A204.1 (cell line): Measurements from ENCODE around the gene PRR33.
"Not testable (repeated sequence)": the region's sequence is repeated elsewhere in the genome, so short reads cannot be mapped to it uniquely, and the experiment has no call there.

Experiments
- FAIRE-seq: peaks from 2 replicates; lab custom pipeline; 2012; peaks lifted over from hg19 to GRCh38; lab: Jason Lieb, UNC

The PRR33 gene

DNA sequence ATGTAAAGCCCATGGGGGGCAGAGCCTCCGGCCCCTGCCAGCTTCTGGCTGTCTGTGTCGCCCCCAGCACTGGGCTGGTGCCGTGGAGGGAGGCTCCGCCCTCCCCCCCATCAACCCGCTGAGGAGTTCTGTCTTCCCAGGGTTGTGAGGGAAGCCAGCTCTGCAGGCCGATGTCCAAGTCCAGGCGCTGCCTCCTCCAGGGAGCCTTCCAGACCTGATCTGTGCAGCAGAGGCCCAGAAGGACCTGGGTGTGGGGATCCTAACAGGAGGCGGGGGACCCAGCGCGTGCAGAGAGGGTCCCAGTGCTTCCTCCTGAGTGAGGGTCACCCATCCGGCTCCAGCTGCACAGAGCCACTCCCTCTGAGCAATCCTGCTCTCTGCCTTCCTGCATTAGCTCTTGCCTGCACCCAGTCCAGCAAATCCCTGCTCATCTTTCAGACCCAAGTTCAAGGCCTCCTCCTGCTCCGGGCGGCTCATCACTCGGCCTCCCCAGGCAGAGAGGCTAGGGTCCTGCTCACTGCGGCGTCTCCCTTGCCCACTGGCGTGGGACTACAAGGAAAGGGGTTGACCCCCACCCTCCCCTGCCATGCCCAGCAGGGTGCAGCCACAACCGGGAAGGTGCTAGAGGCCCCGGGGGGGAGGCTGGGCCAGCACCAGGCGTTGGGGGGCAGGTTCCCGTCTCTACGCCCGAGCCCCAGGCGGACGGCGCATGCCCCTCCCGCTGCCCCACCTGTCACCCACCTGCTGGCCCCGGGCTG is 16.4 kb downstream of the PRR33 start:
- no peak for FAIRE-seq

GRCh38 chr11:1874441-1875092 is 17.1 kb downstream of the PRR33 start:
- not testable (repeated sequence) for FAIRE-seq

GRCh38 chr11:1873813-1874150 is 17.9 kb downstream of the PRR33 start:
- FAIRE-seq: not testable (repeated sequence)

DNA sequence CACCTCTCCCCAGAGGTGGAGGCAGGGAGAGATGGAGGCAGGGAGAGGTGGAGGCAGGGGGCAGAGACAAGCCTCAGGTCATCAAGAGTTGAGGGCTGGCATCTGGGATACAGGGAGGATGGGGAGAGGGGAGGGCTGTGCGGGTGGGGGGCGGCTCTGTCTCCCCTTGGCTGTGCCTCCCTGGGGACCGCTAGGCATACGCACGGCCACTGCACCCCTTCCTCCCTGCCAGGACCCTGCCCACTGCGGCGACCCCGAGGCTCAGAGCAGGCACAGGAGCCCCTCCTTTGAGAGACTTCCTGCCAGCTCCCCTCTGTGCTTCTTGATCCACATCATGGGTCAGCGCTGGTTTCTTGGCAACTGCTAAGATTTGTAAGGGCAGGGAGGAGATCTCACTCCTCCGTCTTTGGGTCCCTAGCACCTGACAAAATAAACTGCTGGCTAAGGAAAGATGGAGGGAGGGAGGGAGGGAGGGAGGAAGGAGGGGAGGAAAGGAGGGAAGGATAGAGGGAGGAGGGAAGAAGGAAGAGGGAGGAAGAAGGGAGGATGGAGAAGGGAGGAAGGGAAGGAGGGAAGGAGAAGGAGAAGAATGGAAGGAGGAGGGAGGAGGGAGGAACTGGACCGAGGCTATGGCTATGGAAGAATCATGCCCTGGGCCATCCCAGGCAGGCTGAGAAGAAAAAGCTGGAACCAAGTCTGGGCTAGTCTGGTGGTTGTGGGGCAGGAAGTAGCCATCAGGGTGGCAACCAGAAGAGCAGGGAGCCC is 18.5 kb downstream of the PRR33 start:
- no peak for FAIRE-seq

DNA sequence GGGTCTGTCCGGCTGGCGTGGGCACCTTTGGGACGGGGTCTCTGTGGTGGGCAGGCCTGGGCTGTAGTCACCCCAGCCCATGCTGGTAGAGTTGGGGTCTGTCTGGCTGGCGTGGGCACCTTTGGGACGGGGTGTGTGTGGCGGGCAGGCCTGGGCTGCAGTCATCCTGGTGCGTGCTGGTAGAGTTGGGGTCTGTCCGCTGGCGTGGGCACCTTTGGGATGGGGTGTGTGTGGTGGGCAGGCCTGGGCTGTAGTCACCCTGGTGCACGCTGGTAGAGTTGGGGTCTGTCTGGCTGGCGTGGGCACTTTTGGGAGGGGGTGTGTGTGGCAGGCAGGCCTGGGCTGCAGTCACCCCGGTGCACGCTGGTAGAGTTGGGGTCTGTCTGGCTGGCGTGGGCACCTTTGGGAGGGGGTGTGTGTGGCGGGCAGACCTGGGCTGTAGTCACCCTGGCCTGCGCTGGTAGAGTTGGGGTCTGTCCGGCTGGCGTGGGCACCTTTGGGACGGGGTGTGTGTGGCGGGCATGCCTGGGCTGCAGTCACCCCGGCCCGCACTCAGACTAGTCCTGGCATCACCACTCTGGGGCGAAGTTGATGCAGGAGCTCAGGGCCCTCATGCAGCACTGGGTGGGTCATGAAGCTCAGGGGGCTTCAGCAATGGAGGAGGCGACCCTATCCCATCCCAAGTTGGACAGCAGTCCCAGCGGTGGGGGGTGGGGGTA is 19.3 kb downstream of the PRR33 start:
- FAIRE-seq: no peak

DNA sequence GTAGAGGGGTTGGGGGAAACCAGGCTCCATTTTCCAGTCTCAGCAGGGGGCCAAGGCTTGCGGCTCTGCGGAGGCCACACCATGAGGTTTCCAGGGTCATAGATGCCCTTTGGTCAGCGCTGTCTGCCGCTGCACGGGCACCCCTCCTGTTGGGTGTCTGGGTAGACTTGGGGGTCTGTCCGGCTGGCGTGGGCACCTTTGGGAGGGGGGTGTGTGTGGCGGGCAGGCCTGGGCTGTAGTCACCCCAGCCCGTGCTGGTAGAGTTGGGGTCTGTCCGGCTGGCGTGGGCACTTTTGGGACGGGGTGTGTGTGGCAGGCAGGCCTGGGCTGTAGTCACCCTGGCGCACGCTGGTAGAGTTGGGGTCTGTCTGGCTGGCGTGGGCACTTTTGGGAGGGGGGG is 20.2 kb downstream of the PRR33 start:
- FAIRE-seq: no peak

DNA sequence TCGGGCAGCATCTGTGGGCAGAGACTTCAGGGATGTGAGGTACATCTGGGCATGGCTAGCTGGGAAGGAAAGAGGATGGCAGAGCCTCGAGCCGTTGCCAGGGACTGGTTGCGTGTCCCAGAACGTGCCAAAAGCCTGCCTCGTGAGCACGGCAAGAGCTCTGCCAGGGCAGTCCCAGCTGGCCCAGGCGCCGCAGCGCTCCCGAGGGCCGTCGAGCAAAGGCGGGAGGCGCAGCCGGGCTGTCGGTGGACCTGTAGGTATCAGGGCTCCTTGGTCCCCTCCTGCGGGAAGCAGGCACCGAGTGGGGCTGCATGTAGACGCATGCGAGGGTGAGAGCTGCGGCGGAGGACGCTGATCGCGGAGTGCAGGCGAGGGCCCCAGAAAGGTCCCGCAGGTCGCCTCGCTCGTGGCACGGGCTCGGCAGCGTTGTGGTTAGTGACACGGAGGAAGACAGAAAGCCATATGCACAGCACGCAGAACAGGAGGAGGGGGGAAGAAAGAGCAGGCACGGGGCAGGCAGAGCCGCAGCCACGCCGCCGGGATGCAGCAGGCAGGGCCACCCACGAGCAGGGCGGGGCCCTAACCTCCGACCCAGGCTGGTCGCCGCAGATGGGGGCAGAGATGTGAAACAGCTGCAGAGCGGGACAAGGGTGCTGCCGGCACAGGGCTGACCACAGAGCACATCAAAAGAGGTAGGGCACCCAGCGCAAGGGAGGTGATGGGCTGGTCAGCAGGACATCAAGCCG is 20.8 kb downstream of the PRR33 start:
- FAIRE-seq: no peak

- FAIRE-seq: no peak
Observed at GRCh38 chr11:1870326-1870696, 21.4 kb downstream of the PRR33 start.

DNA sequence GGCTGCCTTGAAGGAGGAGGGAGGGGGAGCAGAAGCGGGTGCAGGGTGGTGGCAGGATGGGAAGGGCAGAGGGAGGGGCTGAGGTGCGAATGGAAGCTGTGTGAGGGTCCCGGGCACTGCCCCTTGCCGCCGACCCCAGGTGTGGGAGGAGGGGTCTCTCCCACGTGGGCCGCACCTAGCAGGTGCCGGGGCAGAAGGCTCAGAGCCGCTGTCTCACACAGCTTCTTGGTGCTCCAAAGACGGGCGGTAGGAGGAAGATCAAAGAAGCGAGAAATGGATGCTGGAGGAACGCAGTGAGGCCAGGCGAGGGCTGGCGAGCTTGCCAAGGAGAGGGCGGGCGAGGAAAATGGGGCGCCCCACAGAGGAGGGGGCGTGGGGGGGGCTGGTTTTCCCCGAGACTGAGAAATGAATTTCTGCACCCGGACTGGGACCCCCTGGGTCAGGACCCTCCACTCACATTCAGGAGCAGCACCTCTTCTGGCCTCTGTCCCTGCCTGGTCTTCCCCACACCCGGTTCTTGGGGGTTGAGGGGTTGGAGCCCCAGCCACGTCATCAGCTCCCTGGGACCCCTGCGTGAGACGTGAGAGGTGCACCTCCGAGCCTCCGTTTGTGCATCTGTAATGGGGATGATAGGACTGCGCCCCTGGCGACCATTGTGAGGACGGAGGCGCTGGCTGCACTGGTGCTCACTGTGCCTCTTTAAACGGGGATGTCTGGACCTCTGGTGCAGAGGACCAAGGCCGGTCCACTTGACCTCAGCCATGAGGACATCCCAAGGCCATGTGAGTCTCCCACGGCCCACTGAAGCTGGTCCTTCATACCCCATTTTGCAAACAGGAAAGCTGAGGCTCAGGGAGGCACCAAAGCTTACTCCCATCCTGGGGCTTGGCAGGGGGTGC is 22.0 kb downstream of the PRR33 start:
- no peak for FAIRE-seq

DNA sequence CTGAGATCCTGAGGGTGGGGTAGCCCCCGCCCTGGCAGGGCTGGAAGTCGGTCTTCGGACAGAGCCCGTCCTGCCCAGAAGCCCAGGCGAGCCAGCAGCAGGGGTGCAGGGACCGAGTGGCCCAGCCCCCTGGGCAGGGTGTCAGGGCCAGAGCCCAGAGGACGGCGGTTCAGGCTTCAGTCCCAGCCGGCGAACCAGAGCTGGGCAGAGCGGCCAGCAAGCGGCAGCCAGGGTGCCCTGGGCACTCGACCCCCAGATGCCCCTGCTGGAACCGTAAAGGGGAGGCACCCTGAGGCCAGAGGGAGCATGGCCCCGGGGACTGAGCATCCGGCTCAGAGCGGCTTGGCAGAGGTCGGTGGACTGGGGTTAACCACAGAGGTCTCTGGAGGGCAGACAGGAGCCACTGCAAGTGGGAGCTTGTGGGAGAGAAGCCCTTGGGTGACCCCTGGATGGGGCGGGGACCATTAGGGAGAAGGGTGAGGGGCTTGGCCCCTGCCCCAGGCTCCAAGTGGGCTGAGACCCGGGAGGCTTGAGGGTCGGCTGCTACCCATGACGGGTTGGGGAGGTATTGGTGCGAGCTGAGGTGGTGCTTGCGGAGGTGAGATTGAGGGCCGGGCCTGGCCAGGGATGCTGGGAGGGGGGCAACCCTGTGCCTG is 22.9 kb downstream of the PRR33 start:
- no peak for FAIRE-seq

DNA sequence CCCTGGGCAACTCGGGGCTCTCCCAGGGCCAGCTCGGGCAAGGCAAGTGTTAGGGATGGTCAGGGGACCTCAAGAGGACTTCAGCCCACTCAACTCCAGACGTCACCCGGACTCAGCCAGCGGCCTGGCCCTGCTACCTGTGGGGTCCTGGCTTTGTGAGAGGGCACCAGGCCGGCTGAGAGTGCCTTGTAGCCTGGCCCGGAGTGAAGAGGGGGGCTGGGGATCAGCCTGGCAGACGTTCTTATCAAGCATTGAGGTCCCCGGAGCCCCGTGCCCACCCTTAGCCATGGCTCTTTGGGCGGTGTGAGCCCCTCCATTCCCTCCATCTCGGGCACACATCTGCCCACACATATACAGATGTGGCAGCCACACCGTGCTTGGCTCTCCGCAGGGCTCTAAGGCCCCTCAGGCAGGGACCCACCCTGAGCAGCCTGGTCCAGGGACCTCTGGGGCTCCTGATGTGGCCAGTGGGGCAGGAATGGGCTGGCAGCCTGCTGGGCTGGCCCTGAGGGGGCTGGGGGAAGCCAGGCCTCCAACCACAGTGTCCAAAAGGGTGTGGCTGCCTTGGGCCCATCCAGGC is 23.5 kb downstream of the PRR33 start:
- FAIRE-seq: no peak

- FAIRE-seq: no peak
Observed at GRCh38 chr11:1867381-1867780, 24.3 kb downstream of the PRR33 start.

DNA sequence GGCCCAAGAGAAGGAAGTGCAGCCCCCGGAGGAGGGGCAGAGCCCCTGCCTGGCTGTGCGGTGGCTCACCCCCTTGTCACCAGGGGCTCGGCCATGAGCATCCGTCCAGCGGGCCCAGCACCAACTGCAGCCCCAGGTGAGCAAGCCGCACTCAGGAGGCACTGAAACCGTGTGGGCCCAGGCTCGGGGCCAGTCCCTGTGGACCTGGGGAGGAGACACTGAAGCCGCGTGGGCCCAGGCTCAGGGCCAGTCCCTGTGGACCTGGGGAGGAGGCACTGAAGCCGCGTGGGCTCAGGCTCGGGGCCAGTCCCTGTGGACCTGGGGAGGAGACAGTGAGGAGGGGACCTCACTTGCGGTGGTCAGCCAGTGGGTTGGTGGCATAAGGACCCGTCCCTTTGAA is 24.9 kb downstream of the PRR33 start:
- no peak for FAIRE-seq

DNA sequence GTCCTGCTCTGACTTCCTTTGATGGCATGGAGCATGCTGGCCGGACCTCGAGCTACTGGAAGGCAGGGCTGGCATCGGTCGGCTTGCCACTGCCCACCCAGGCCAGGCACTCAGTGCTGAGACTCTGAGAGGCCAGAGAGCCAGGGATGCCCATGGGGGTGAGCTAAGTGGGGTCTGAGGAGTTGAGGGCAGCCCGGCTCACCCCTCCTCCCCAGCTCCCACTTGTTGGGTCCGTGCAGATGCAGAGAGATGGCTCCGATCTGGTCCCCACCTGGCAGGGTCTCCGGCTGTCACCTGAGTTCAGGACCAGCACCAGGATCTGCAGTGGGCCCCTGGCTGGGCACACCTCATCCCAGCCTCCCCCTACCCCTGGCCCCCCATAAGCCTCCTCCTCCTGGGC is 25.5 kb downstream of the PRR33 start:
- FAIRE-seq: no peak

DNA sequence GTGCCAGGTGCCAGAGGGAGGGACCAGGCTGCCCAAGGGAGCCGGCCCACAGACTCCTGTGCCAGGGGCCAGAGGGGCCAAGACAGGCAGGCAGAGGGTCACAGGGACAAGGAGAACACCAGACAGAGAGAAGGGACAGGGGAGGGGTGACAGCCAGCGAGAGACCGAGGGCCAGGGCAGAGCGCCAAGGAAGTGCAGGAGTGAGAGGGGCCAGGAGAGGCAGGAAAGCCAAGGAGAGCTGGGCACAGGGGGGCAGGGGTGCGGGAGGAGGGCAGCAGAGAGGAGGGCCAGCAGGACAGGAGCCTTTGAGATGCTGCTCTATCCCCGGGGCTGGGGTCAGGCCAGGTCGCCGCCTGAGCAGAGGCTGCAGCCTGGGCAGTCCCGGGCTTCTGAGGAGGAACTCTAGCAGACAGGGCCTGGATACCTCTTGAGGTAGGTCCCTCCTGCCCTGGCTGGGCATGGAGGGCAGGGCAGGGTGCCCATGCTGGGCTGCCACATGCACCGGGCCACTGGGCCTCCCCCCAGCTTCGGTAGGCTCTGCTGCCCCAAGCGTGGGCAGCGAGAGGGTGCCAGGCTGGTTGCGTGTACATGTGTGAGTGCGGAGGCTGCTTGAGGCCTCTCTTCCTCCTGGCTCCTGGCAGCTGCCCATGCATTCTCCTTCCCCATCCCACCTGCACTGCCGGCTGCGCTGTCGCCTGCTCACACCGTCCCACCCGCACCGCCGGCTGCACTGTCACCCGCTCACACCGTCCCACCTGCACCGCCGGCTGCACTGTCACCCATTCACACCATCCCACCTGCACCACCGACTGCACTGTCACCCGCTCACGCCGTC is 26.6 kb downstream of the PRR33 start:
- no peak for FAIRE-seq

DNA sequence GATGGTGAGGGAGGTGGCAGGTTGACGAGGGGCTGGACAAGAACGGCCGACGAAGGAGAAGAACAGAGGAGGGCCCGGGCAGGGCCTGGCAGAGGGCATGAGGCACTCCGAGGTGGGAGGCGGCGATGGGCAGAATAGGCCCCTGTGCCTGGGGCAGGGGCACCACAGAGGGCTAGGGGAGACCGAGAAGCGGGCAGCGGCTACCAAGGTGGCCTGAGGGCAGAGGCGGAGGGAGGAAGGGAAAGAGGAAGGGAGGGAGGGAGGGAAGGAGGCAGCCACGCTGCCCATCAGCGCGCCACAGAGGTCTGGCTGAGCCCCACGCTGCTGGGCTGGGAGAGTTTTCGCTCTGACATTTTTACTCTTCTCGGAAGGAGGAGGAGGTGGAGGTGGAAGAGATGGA is 27.5 kb downstream of the PRR33 start:
- no peak for FAIRE-seq

DNA sequence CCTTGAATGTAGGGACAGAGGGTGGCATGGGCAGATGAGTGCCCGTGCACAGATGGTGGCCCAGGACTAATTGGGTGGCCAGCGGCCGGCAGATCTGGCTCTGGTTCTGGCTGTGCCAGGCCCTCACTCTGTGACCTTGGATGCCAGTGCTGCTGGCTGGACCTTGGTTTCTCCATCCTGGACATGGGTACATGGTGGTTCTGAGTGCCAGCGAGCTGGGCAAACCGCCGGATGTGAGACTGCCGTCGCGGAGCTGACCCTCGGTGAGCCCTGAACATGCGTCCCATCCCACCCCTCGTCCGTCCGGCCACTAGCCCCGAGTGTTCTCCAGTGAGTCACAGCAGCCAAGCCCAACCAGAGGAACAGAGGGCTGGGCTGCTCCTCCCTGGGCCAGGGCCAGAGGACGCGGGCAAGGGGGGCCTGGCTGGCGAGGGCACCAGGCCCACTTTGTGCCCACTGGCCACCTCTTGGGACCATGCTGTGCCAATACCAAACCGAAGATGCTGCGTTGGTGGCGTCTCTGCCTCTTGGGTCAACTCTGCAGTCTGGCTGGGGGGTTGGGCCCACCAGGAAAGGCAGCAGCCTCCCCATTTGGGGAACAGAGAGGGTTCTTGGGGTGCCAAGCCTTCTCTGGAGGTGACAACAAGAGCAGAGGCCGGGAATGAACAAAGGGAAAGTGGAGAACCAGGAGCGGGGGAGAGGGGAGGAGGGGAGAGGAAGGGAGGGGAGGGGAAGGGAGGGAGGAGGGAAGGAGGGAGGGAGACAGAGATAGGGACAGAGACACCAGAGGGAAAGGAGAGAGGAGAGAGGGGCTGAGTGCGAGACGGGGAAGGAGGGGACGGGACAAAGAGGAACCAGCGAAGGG is 28.1 kb downstream of the PRR33 start:
- FAIRE-seq: no peak
